ENCODE measurements around the gene USP24.
A peak's percentile ranks its signal among the peaks of the same experiment; 100 is the strongest.

The USP24 gene

GRCh38 chr1:55088413-55088812 is 126.8 kb downstream of the USP24 start:
- no peak for DNase-seq
- intact Hi-C loops (cut with DNase I) = no loop called here

- intact Hi-C loops (cut with DNase I) = no loop called here
Measured at GRCh38 chr1:55087439-55087838, 127.7 kb downstream of the USP24 start.

GRCh38 chr1:55084257-55084656 is 130.9 kb downstream of the USP24 start:
- intact Hi-C loops (cut with DNase I) = no loop called here
- DNase-seq = no peak

More at GRCh38 chr1:55087439-55087838, 127.7 kb downstream of the USP24 start:
- DNase-seq = no peak

GRCh38 chr1:55081905-55082296 is 133.3 kb downstream of the USP24 start:
- no peak for DNase-seq
- intact Hi-C loops (cut with DNase I) = no loop called here

- intact Hi-C loops (cut with DNase I) = no loop called here
- no peak for DNase-seq
Measured at GRCh38 chr1:55081188-55081904, 133.8 kb downstream of the USP24 start.

GRCh38 chr1:55079651-55080050 is 135.5 kb downstream of the USP24 start:
- DNase-seq = no peak
- intact Hi-C loops (cut with DNase I) = no loop called here

- no peak for DNase-seq
Measured at GRCh38 chr1:55078470-55078869, 136.7 kb downstream of the USP24 start.

GRCh38 chr1:55076356-55076755 is 138.8 kb downstream of the USP24 start:
- no peak for DNase-seq
- intact Hi-C loops (cut with DNase I) = no loop called here

More at GRCh38 chr1:55078470-55078869, 136.7 kb downstream of the USP24 start:
- intact Hi-C loops (cut with DNase I) = no loop called here

- no peak for DNase-seq
- intact Hi-C loops (cut with DNase I) = no loop called here
Measured at GRCh38 chr1:55074455-55074854, 140.7 kb downstream of the USP24 start.

GRCh38 chr1:55073187-55073916 is 141.8 kb downstream of the USP24 start:
- intact Hi-C loops (cut with DNase I) = no loop called here
- DNase-seq = no peak

- peak in 13 of 42 donors; percentile 18 to 66 (median 38) for DNase-seq
Measured at GRCh38 chr1:55071477-55071876, 143.7 kb downstream of the USP24 start.

GRCh38 chr1:55070293-55071164 is 144.6 kb downstream of the USP24 start:
- DNase-seq = no peak
- intact Hi-C loops (cut with DNase I) = no loop called here

More at GRCh38 chr1:55071477-55071876, 143.7 kb downstream of the USP24 start:
- intact Hi-C loops (cut with DNase I) = no loop called here

GRCh38 chr1:55069280-55069679 is 145.9 kb downstream of the USP24 start:
- intact Hi-C loops (cut with DNase I) = no loop called here
- DNase-seq = peak in 1 of 42 donors; percentile 21

- intact Hi-C loops (cut with DNase I) = no loop called here
- DNase-seq = peak in 1 of 42 donors; percentile 35
Measured at GRCh38 chr1:55068638-55069037, 146.5 kb downstream of the USP24 start.

- no peak for DNase-seq
- intact Hi-C loops (cut with DNase I) = no loop called here
Measured at GRCh38 chr1:55067914-55068313, 147.2 kb downstream of the USP24 start.

- DNase-seq = peak; percentile 66 to 94 (median 86)
- intact Hi-C loops (cut with DNase I) = no loop called here
Measured at GRCh38 chr1:55067022-55067778, 148.0 kb downstream of the USP24 start.

GRCh38 chr1:55065648-55066047 is 149.5 kb downstream of the USP24 start:
- no peak for DNase-seq
- intact Hi-C loops (cut with DNase I) = no loop called here

GRCh38 chr1:55064861-55065263 is 150.3 kb downstream of the USP24 start:
- intact Hi-C loops (cut with DNase I) = no loop called here
- DNase-seq = peak in 2 of 42 donors; percentile 8 to 24

GRCh38 chr1:55064071-55064581 is 151.0 kb downstream of the USP24 start:
- DNase-seq = peak in 7 of 42 donors; percentile 13 to 31 (median 25)
- intact Hi-C loops (cut with DNase I) = no loop called here

Data from head of caudate nucleus (tissue), 42 donors.